Ectodermal cell (in vitro differentiated cells): ENCODE data around the gene SLC25A11.
"Not testable (repeated sequence)": the region's sequence is repeated elsewhere in the genome, so short reads cannot be mapped to it uniquely, and the experiment has no call there.

Source experiments
- H3K27ac ChIP-seq: 2 replicates; pipeline ENCODE4 v1.7.0; 2013; ENCODE audit warnings: mild to moderate bottlenecking, low read depth, low read length; ENCODE audit not compliant: insufficient read depth, poor library complexity, severe bottlenecking
- H3K27me3 ChIP-seq: 2 replicates; pipeline ENCODE4 v1.7.0; 2013; ENCODE audit warnings: mild to moderate bottlenecking, low read length; ENCODE audit not compliant: insufficient read depth, control insufficient read depth, poor library complexity, severe bottlenecking
- H3K36me3 ChIP-seq: one replicate; pipeline ENCODE4 v1.7.0; 2013; ENCODE audit warnings: low read length; ENCODE audit not compliant: control insufficient read depth, insufficient read depth
- H3K4me1 ChIP-seq: one replicate; pipeline ENCODE4 v1.7.0; 2013; ENCODE audit warnings: low read length; ENCODE audit not compliant: control insufficient read depth, insufficient read depth
- H3K4me3 ChIP-seq: 2 replicates; pipeline ENCODE4 v1.7.0; 2013; ENCODE audit warnings: low read depth, low read length, control low read depth; ENCODE audit not compliant: insufficient read depth
- H3K9me3 ChIP-seq: 2 replicates; pipeline ENCODE4 v1.7.0; 2013; ENCODE audit warnings: mild to moderate bottlenecking, low read length, moderate library complexity; ENCODE audit not compliant: control insufficient read depth
- WGBS, 2 experiments: methylation state at CpG; one replicate each; pipeline ENCODE4 v1.1.7; 2013; ENCODE audit warnings: missing lambda C conversion rate in 2 of 2; 5-methylcytosine and 5-hydroxymethylcytosine counted together

The SLC25A11 gene

GRCh38 chr17:4937553-4937952, 2.3 kb downstream of the SLC25A11 start:
- H3K9me3 ChIP-seq: no peaks in the 10 kb centered on the region
- no peak overlapping the region for H3K27ac ChIP-seq
- H3K36me3 ChIP-seq: peaks cover 15% of the 10 kb centered on the region
- H3K27me3 ChIP-seq: no peaks in the 10 kb centered on the region
- 95 to 96% methylated on average over 16 of the region's 16 CpGs for WGBS, 2 experiments
- H3K4me1 ChIP-seq: peaks cover 15% of the 10 kb centered on the region
- H3K4me3 ChIP-seq: no peak overlapping the region

- no peak overlapping the region for H3K27ac ChIP-seq
- WGBS, 2 experiments: 95 to 97% methylated on average over 3 of the region's 3 CpGs
- H3K4me1 ChIP-seq: peaks cover 14% of the 10 kb centered on the region
- no peaks in the 10 kb centered on the region for H3K9me3 ChIP-seq
- no peak overlapping the region for H3K4me3 ChIP-seq
- peaks cover 9% of the 10 kb centered on the region for H3K36me3 ChIP-seq
- no peaks in the 10 kb centered on the region for H3K27me3 ChIP-seq
Measured at GRCh38 chr17:4936436-4936835, 3.4 kb downstream of the SLC25A11 start.

GRCh38 chr17:4935650-4936049, 4.2 kb downstream of the SLC25A11 start:
- H3K4me1 ChIP-seq: peaks cover 8% of the 10 kb centered on the region
- no peak overlapping the region for H3K4me3 ChIP-seq
- no peaks in the 10 kb centered on the region for H3K9me3 ChIP-seq
- H3K36me3 ChIP-seq: peaks cover 9% of the 10 kb centered on the region
- no peaks in the 10 kb centered on the region for H3K27me3 ChIP-seq
- no peak overlapping the region for H3K27ac ChIP-seq

- Histone ChIP-seq H3K36me3 (peaks cover 9% of the 10 kb centered on the region), H3K4me1 (peaks cover 8% of the 10 kb centered on the region), H3K27me3 (no peaks in the 10 kb centered on the region), H3K4me3 (no peak overlapping the region), H3K27ac (no peak overlapping the region), H3K9me3 (no peaks in the 10 kb centered on the region)
- WGBS, 2 experiments: 71 to 77% methylated on average over 14 of the region's 14 CpGs
Measured at GRCh38 chr17:4934173-4934979, 5.5 kb downstream of the SLC25A11 start.

GRCh38 chr17:4933646-4934045, 6.2 kb downstream of the SLC25A11 start:
- Histone ChIP-seq H3K27me3 (no peaks in the 10 kb centered on the region), H3K36me3 (peaks cover 9% of the 10 kb centered on the region)
- 90 to 92% methylated on average over 14 to 16 of the region's 16 CpGs for WGBS, 2 experiments

GRCh38 chr17:4932756-4933155, 7.1 kb downstream of the SLC25A11 start:
- H3K9me3 ChIP-seq: no peaks in the 10 kb centered on the region
- H3K4me1 ChIP-seq: no peaks in the 10 kb centered on the region
- no peaks in the 10 kb centered on the region for H3K27me3 ChIP-seq
- peaks cover 7% of the 10 kb centered on the region for H3K36me3 ChIP-seq
- WGBS, 2 experiments: 90% methylated on average over 12 of the region's 12 CpGs
- no peak overlapping the region for H3K27ac ChIP-seq
- H3K4me3 ChIP-seq: no peak overlapping the region

More at GRCh38 chr17:4933646-4934045, 6.2 kb downstream of the SLC25A11 start:
- H3K4me1 ChIP-seq: peaks cover 5% of the 10 kb centered on the region
- H3K27ac ChIP-seq: no peak overlapping the region
- no peak overlapping the region for H3K4me3 ChIP-seq
- H3K9me3 ChIP-seq: no peaks in the 10 kb centered on the region

- H3K9me3 ChIP-seq: no peaks in the 10 kb centered on the region
- no peak within 1 kb of the TSS for H3K4me3 ChIP-seq
- H3K27ac ChIP-seq: no peak within 1 kb of the TSS
- H3K27me3 ChIP-seq: no peaks in the 10 kb centered on the region
- H3K4me1 ChIP-seq: no peaks in the 10 kb centered on the region
- no peaks in the 10 kb centered on the region for H3K36me3 ChIP-seq
- WGBS, 2 experiments: 93 to 96% methylated on average over 14 of the region's 14 CpGs
Measured at GRCh38 chr17:4931963-4932362, 7.9 kb downstream of the SLC25A11 start, which contains the start of gene GP1BA. Gene GP1BA (plus strand): TSS chr17:4932277. CDS start chr17:4932605, 328 bp downstream.

- H3K4me3 ChIP-seq: no peak overlapping the region
- no peaks in the 10 kb centered on the region for H3K4me1 ChIP-seq
- no peaks in the 10 kb centered on the region for H3K9me3 ChIP-seq
- WGBS, 2 experiments: 93 to 95% methylated on average over 18 of the region's 18 CpGs
- no peaks in the 10 kb centered on the region for H3K36me3 ChIP-seq
- no peak overlapping the region for H3K27ac ChIP-seq
- H3K27me3 ChIP-seq: no peaks in the 10 kb centered on the region
Measured at GRCh38 chr17:4928881-4929280, 11.0 kb downstream of the SLC25A11 start.

- 93 to 94% methylated on average over 24 of the region's 24 CpGs for WGBS, 2 experiments
- not testable (repeated sequence) for H3K36me3 ChIP-seq, H3K27me3 ChIP-seq, H3K4me1 ChIP-seq, H3K9me3 ChIP-seq, H3K27ac ChIP-seq, H3K4me3 ChIP-seq
Measured at GRCh38 chr17:4926577-4927335, 13.1 kb downstream of the SLC25A11 start.

- no peaks in the 10 kb centered on the region for H3K9me3 ChIP-seq
- no peaks in the 10 kb centered on the region for H3K36me3 ChIP-seq
- H3K27me3 ChIP-seq: no peaks in the 10 kb centered on the region
- no peaks in the 10 kb centered on the region for H3K4me1 ChIP-seq
- 82 to 95% methylated on average over 3 to 4 of the region's 4 CpGs for WGBS, 2 experiments
- H3K4me3 ChIP-seq: no peak overlapping the region
- no peak overlapping the region for H3K27ac ChIP-seq
Measured at GRCh38 chr17:4921320-4921719, 18.5 kb downstream of the SLC25A11 start.
